C4-2B (cell line): ENCODE data around the gene ADGRD1.

ENCODE experiments used
- CTCF ChIP-seq: fragments of 450-650 bp; conservative IDR thresholded peaks from 2 replicates; pipeline ENCODE4 v1.5.1; 2017; ENCODE audit warnings: mild to moderate bottlenecking
- ZFX ChIP-seq: fragments of 450-650 bp; IDR thresholded peaks from 2 replicates; pipeline ENCODE4 v1.6.1; 2017

- TF ChIP-seq CTCF (peak; percentile 77), ZFX (no peak)
Observed at GRCh38 chr12:131132118-131132892, 178.6 kb downstream of the ADGRD1 start.
